AG10803 (cell line): ENCODE results near the gene ANTXRL.

Experiments used
- DNase-seq: peaks from one replicate; pipeline ENCODE4 v3.0.0; 2010; ENCODE audit warnings: low read depth
- H3K4me3 ChIP-seq: 2 replicates; pipeline ENCODE4 v1.5.1; 2011; ENCODE audit warnings: mild to moderate bottlenecking, low read length, control low read depth
- TF ChIP-seq, protein P1 (sequence below): conservative IDR thresholded peaks from 2 replicates; pipeline ENCODE4 v1.5.1; 2011; ENCODE audit warnings: mild to moderate bottlenecking, low read length, control low read depth, inconsistent platforms

ANTXRL gene

DNA sequence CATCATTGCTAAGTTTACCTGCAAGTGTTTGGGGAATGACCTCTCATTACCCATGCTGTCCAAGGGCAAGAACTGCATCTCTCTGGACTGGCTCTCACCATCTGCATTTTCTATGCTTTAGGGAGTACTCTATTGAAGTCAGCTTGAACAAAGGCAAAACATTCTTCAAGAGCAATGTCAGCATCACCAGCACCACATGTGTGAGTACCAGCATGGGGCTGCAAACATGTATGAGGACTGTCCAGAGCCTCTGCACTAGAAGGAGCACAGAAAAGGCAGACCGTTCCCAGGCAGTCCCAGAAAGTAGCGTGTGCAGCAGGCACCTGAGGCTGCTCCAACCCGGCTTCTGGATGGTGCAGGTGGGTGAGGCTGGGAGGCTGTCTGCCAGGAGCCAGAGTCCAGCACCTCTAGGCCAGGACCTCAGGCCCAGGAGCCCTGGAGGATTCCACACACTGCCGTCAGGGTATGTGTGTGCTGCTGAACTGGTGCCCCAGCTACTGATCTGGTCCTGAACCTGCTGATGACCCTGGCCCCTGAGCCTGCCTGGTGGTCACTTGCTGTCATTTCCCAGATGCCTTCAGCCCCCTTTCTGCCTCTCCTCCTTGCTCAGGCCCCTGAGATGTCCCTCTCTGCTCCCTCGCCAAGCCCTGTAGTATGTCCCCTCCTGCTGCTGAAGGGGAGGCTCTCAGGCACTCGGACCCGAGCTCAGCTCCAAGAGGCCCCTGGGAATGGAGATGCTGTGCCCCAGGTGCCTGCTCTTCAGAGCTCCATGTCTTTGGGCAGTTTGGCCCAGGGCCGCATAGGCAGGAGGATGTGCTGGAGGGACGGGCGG lies 20.7 kb downstream of the ANTXRL start:
- DNase-seq, result no peak
- TF ChIP-seq, protein P1, sequence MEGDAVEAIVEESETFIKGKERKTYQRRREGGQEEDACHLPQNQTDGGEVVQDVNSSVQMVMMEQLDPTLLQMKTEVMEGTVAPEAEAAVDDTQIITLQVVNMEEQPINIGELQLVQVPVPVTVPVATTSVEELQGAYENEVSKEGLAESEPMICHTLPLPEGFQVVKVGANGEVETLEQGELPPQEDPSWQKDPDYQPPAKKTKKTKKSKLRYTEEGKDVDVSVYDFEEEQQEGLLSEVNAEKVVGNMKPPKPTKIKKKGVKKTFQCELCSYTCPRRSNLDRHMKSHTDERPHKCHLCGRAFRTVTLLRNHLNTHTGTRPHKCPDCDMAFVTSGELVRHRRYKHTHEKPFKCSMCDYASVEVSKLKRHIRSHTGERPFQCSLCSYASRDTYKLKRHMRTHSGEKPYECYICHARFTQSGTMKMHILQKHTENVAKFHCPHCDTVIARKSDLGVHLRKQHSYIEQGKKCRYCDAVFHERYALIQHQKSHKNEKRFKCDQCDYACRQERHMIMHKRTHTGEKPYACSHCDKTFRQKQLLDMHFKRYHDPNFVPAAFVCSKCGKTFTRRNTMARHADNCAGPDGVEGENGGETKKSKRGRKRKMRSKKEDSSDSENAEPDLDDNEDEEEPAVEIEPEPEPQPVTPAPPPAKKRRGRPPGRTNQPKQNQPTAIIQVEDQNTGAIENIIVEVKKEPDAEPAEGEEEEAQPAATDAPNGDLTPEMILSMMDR, result no peak

GRCh38 chr10:46308113-46308415 lies 21.3 kb downstream of the ANTXRL start:
- H3K4me3 ChIP-seq, result no peak overlapping the region
- no peak for DNase-seq
- TF ChIP-seq, protein P1, result no peak

More for the DNA sequence above, 20.7 kb downstream of the ANTXRL start:
- no peak overlapping the region for H3K4me3 ChIP-seq

GRCh38 chr10:46308666-46309450 lies 22.1 kb downstream of the ANTXRL start:
- TF ChIP-seq, protein P1, result no peak
- no peak overlapping the region for H3K4me3 ChIP-seq
- no peak for DNase-seq

- DNase-seq, result no peak
- TF ChIP-seq, protein P1, result no peak
- no peak overlapping the region for H3K4me3 ChIP-seq
These were observed 22.8 kb downstream of the ANTXRL start for GRCh38 chr10:46309511-46310142.

- DNase-seq, result no peak
- TF ChIP-seq, protein P1, result no peak
- no peak overlapping the region for H3K4me3 ChIP-seq
These were observed 23.3 kb downstream of the ANTXRL start for GRCh38 chr10:46310143-46310514.

DNA sequence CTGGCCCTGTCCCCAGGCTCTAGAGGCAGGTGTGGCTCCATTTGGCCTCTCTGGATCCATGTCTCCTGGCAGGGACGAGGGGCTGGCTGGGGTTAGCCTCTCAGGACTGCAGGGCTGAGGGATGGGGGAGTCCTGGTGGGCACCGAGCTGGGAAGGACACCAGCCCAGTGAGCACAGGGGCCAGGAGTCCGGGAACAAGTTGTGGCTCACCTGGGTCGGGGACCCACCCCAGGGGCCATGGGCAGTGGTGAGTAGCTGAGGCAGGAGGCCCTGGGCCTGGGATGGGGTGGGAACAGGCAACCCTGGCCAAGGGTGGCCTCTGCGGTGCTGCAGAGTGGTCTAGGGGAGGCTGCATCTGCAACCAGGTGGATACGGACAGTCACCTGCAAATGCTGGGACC lies 24.1 kb downstream of the ANTXRL start:
- H3K4me3 ChIP-seq, result no peak overlapping the region
- no peak for DNase-seq
- TF ChIP-seq, protein P1, result no peak
